NOMO-1 (cell line): ENCODE results near the gene CRACR2B.

Source experiments
- DNase-seq, 2 experiments: peaks; one replicate each; lab custom pipeline; 2025; ENCODE audit not compliant: unreplicated experiment in 2 of 2; lab: John Stamatoyannopoulos, UW

The CRACR2B gene

DNA sequence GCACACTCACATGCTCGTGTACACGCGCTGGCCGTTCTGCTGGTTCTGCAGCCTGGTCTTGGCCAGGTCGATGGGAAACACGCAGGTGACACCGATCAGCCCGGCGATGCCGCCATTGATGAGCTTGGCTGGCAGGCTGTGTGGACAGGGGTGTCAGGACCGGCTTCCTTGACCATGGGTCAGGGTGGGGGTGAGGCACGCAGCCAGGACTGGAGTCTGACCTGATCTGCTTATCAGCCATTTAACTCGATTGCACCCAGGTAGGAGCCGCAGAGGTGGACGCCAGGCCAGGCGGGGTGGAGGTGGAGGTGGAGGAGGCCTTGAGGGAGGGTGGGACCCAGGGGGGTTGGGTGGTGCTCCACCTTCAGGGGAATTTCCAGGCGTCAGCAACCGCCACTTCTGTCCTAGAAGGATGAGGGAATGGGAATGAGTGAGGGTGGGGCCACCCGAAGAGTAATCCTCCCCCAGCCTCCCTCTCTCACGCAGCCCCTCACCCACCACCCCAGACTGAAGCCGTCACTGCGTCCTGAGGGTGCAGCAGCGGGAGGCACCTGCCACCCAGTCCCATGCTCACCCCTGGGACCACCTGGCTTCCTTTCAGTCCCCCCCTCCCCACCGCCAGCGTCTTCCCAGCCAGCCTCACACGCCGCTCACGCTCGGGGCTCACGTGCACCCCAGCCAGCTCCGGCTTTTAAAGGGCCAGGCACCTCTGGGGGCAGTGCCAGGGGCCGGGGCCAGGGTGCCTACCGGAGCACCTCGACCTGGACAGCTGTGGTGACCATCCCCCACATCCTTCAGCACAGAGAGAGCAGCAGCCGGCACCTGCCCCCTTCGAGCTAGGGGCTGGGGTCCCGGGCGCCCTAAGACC is 32.7 kb upstream of the CRACR2B start:
- no peak for DNase-seq

DNA sequence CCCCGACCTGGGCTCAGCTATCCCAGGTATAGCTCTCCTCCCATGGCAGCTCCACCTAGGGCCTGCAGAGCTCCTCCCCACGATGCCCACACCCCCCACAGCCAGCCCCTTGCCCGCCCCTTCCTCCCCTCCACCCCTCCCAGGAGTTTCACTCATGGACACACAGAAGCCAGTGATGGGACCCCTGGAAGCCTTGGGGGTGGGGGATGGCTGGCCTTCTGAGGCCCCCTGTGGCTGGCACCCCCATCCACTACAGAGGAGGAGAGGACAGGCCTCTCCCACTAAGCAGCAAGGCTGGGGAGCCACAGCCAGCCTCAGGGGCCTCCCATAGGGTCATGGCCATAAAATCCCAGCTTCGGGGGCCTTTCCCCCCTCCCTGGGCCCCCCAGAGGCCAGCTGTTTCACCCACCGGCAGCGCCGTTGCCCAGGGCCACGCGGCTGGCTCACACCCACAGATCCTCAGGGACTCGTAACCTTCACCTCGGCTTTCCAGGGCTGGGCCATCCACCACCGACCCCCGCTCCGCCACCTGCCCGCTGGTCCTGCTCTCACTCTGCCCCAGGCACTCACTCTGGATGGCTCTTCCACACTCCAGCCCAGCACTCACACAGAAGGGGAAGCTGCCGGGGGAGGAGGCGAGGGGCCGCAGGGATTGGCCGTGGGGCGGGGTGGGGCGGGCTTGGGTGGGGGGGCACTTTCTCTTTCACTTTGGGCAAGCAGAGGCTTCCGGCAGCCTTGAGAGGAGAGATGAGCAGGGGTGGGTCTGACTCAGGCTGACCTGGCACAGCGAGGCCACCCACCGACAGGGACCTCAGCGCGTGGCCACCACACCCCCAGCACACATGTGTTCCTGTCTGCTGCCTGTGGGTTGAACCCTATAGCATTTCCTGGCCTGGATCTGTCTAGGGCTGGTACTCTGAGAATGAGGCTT is 31.8 kb upstream of the CRACR2B start:
- peak; percentile 83 to 88 for DNase-seq

DNA sequence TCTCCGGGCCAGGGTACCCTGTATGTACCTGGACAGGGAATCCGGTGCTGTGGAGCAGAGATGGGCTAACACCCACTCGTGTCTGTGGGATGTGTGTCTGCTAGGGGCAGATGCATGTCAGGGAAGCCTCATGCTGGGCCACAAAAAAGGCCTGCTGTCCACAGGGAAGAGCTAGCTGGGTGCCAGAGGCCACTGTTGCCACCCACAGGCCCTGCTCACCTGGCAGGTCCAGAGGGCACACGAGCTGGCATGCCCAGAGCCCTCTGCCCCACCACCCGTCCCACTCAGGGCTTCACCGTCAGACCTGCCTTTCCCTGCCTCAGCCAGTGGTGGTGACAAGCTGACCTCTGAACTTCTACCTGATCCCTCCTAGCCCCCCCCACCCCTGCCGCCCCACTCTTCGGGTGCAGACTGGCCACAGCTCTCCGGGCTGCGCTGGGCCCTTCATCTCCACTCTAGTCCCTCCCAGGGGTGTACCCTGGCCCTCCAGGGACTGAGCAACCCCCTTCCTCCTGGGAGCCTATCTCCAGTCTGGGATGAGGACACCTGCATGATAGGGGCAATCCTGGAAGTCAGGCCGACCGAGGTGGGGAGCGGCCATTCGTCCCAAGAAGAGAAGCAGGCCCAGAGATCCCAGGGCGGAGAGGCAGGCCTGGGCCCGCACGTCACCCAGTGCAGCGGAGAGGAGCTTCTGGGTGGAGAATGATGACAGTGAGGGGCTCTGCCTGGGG is 31.0 kb upstream of the CRACR2B start:
- DNase-seq: no peak

DNA sequence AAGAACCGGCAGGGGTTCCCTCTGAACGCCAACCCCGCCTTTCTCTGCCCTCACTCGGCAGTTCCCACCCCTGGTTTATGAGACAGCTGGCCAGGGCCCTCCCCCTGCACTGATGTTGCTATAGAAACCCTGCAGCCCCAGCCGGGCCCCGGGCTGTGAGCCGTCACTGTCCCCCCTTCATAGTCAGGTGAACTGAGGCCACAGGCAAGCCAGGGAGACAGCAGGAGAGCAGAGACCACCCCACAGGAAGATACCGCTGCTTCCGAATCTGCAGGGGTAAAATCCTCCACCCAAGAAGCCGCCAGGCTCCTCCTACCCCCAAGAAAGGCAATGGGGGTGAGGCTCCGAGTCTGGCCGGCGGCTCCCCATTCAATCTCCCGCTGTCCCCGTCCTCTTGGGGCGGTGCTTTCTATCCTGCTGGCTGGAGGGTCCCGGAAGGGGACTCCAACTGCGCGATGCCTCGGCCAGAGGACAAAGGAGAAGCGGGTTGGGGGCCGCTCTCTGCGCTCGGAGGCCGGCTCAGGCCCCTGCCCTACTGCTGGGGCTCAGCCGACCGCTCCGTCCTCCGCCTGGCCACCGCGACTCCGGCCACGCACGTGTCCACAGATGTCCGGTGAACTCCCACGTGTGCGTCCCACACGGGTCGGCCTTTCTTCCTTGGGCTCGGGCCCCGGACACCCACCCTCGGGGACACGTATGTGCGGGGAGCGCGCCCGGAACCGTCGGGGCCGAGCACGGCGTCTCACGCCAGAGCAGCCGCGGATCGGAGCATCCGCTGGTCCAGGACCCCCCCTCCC is 30.2 kb upstream of the CRACR2B start:
- peak; percentile 71 to 76 for DNase-seq

DNA sequence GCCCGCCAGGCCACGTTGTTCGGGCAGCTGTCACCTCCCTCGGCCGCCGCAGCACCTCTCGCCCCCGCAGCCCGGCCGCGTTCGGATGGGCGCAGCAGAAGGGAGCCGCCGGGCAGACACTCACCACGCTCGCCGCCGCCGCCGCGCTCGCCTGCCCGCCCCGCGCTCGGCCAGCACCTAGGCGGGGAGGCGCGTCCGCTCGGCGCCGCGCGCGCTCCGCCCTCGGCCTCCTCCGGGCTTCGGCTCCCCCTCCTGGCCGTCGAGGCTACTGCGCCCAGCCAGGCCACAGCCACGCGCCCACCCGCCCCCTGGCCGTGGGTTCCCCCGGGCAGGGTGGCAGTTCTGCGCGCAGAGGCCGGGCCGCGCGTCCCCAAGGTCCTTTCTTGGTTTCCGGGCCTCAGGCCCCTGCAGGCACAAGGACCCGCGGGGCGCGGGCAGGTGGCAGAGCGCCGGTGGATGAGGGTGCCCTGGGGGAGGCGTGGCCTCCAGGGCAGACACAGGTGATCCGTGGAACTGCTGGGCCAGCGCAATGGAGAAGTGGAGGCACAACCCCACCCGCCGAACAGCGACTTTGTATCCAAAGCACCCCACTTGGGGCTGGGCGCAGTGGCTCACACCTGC is 29.5 kb upstream of the CRACR2B start, which contains the start of gene SLC25A22:
TSS of gene SLC25A22 (minus strand) at position 189 of the 621 bp plus-strand sequence. CDS start 3,275 bp downstream, outside the sequence.
- peak; percentile 64 to 86 for DNase-seq

DNA sequence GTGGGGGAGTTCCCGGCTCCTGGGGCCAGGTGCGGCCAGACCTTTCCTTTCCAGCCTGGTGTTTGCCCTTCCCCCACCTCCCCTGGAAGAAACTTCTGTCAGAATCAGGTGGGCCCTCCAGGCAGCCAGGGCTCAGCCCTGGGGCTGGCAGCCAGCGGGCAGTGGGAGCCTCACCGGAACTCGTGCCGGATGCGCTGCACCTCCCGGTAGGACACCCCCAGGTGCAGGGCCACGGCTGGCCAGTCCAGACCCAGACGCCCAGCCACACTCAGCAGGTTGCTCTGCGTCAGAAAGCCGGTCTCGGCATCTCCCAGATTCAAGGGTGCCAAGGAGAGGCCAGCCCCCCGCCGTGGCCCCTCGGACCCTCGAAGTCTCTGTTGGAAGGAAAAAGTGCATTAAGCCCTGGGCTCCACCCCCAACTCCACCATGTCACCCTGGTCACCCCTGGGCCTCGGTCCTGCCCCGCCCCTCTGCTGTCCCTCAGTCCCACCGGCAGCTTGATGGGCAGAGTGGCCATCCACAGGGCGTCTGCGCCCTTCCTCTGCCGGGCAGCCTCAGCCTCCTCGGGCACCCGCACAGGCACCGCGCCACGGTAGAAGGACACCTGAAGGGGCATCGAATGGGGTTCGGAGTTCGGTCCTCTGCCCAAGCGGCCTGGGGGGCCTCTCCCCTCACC is 27.9 kb upstream of the CRACR2B start:
- DNase-seq: no peak

DNA sequence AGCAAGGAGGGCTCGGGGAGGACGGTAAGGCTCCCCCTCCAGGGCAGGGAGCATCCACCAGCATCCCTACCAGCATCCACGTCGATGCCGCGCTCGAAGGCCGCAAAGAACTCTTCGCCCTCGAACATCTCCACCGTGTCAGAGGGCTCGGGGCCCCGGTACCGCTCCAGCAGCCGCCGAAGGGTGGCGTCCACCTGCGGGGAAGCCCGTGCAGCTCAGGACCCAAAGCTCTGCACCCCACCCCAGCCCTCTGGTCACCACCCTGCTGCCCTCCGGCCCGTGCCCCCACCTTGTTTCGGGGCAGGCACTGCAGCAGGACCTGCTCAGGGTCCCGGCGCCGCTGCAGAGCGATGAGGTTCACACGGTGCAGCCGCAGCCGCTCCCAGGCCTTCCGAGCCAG is 27.2 kb upstream of the CRACR2B start:
- no peak for DNase-seq

DNA sequence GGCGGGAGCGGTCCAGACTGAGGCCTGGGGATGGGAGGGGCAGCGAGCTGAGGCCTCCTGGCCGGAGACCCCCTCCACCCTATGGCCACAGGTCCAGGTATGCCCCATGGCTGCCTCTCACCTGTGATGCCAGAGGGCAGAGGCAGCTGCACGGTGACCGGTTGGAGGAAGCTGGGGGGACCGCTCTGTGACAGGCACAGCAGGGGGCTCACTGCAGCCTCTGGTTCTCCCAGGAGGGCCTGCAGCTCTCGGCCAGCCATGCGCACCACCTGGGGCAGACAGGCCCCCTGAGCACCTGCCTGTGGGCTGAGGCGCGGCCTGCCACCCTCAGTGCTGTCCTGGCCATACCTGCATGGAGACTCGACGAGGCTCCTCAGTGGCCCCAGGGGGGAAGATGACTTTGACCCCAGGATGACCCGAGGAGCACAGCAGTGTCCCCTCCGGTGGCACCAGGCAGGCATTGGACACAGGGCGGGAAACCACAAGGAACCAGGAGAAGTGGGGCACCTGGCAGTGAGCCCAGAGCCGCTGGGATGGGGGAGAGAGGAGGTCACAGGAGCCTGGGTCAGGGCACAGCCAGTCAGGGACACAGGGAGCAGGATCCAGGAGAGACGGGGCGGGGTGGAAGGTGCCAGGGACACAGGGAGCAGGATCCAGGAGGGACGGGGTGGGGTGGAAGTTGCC is 26.5 kb upstream of the CRACR2B start:
- DNase-seq: no peak

DNA sequence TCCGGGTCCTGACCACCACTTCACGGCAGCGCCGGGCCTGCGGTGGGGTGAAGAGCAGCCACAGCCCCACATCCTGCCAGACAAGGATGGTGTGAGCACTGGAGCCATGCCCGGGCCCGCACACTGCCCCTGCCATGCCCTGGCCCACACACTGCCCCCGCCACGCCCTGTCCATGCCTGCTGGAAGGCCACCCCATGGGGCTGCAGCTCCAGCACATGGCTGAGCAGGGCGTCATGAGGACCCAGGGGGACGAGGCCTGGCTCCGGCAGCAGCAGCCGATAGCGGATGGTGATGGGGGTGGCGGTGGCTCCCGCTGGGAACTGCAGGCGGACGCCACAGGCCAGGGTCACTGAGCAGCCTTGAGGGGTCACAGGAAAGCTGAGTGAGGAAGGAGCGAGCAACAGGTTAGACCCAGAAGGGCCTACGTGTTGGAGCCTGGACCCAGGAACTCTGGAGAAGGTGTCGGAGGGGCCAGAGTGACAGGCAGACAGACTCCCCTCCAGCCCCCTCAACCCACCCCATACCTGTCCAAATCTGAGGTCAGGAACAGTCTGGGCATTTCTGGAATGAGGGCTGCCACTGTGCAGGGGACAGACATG is 25.6 kb upstream of the CRACR2B start:
- DNase-seq: no peak

DNA sequence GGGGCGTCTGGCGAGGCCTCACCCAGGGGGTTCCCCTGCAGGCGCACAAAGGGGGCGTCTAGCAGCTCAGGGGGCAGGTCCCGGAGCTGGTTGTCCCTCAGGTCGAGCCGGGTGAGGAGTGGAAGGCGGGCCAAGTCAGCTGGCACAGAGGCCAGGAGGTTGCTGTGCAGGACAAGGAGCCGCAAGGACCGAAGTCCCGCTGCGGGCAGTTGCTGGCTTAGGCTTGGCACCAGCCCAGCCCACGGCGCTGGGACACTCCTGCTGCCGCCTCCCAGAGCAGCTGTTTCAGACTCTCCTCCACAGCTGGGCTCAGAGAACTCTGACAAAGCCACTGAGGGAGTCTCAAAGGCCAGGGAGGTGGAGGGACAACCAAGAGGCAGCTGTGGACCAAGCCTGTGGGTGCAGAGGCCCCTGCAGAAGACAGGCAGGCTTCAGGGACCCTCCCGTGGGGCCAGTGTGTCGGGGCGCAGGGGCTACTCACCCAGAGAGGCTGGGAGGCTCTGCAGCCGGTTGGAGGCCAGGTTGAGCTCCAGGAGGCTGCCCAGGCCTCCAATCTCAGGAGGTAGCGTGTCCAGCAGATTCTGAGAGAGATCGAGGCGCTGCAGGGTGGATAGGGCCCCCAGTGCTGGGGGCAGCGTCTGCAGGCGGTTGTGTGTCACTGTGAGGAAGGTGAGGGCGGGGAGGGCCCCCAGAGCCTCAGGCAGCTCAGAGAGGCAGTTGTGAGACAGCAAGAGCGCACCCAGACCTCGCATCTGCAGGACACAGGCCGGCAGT is 24.8 kb upstream of the CRACR2B start:
- DNase-seq: no peak

DNA sequence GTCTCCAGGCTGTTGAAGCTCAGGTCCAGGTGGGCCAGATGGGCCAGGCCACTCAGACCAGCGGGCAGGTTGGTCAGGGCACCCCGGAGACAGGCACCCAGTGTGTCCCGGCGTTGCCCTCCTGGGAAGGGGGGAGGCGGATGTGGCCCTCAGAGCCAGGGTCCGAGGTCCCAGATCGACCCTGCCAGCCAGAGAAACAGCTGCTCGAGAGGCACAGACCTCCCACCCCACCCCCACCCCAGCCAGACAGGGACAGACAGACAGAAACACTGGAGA is 24.3 kb upstream of the CRACR2B start:
- DNase-seq: no peak

DNA sequence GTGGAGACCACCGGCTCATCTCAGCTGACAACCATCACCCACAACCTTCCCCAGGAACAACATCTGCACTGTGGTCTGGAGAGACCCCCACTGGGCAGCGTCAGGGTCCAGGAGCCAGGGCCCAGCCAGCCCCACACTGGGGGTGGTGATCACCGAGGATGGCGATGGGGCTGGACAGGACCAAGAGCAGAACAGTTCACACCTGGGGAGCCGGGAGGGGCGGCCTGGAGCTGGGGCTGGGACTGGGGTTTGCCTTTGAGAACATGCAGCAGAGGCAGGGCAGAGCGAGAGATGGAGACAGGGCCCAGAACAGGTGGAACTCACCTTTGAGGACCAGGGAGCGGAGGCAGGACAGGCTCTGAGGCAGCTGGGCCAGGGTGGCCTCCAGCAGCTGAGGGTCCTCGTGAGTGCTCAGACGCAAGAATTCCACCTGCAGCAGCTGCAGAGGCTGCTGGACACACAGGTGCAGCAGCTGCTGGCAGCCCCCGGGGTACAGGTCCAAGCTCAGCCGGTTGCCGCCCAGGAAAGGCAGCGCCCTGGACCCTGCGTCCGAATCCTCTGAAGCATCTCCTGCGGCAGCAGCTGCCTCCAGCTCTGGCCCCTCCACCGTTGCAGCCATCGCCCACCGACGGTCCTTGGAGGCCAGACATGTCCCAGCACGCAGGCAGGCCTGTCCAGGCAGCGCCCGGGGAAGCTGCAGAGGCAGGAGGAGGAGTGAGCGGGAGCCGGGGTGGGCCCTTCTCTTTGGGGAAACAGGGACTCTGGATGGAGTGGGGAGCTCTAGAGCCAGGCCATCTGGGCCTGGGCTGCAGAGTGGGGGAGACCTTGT is 23.7 kb upstream of the CRACR2B start:
- no peak for DNase-seq

DNA sequence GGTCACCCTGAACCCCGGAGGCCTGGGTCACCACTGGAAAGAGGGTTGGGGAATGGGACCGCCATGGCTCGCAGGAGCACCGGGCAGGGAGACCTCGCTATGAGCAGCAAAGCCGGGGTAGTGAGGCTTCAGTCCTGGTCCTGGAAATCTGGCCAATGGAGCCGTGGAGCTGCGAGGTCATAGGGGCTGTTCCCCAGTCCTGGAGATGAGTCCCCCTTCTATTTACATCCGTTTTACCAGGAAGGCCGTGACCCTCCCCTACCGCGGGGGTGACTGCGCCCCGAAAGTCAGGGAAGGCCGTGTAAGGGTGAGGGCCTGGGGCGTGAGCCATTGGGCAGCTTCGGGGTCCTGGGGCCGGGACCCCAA is 23.1 kb upstream of the CRACR2B start:
- DNase-seq: no peak

DNA sequence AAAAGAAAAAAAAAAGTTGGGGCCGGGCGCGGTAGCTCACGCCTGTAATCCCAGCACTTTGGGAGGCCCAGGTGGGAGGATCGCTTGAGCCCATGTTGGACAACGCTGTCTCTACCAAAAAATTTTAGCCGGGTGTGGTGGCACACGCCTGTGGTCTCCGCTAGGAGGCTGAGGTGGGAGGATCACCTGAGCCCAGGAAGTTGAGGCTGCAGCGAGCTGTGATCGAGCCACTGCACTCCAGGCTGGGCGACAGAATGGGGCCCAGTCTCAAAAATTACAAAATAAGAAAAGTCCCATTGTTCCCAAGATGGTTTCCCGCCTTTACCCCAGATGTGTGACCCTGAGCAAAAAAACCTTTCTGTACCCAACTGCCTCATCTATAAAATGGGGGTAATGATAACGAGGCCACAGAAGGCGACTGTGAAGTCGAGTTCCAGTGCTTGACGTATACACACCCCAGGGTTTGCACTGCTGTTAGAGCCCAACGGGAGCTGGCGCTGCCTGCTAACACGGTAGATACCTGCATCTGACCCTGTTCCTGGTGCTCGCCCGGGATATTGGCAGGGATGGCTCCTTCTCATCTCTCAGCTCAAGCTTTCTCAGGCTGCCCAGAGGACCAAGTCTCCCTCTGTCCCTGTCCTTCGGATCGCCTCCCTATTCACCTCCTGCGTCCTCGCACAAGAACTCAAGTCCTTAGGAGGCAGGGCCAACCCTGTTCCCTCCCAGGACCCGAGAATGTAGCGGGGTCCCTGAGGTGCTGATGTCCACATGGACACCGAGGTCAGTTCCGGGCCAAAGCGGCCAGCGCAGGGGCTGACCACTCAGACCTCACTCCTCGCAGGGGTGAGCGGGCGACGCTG is 19.1 kb upstream of the CRACR2B start:
- DNase-seq: peak in 1 of 2 experiments; percentile 26

DNA sequence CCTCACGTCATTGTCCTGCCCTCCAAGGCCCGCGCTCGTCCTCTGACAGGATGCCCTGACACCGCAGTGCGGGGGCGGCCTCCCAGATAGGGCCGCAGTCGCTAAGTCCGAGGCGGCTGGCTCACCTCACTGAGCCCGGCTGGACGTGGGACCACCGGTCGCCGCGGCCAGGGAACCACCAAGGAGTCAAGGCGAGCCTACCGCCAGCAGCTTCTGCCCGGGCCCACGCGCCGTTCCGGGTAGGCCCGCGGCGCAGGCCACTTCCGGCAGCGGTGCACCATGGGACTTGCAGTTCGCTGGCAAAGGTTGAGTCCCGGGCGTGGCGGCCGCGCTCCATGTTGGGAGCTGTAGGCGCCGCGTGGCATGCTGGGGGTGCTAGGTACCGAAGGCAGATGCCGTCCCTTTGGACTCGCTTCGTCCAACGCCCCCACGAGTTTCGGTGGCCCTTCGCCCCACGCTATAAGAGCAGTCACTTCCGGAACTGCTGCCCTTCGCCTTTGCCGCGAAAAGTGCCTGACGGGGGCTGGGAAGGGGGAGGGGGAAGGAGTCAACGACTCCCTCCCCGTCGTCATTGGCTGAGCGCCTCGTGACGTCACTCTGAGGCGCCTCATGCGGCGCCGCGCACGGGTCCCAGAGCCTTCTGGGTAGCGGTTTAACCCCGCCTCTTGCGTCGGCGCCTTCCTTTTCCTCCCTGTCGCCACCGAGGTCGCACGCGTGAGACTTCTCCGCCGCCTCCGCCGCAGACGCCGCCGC is 18.3 kb upstream of the CRACR2B start, which contains the start of gene RPLP2:
TSS of gene RPLP2 (plus strand) at position 681 of the 753 bp plus-strand sequence. CDS start 268 bp downstream, outside the sequence.
- DNase-seq: peak; percentile 91 to 95
